Skeletal muscle tissue (tissue), 4 donors: Measurements from ENCODE around the gene SPATA33. TPM values are rescaled to one million over a fixed set of nuclear protein-coding genes. Genes with fewer than 3 reads are reported as not detected.

Experiments used
- H3K27ac ChIP-seq: one replicate; pipeline ENCODE4 v1.7.0; 2013; ENCODE audit warnings: mild to moderate bottlenecking, low read depth, low read length, inconsistent platforms
- H3K27me3 ChIP-seq, 3 donors: one replicate each; pipeline ENCODE4 v1.7.0; 2013; ENCODE audit warnings: low read length in 3 of 3; ENCODE audit not compliant: control insufficient read depth in 3 of 3, insufficient read depth in 3 of 3
- H3K36me3 ChIP-seq, 3 donors: one replicate each; pipeline ENCODE4 v1.7.0; 2013; ENCODE audit warnings: low read length in 3 of 3; ENCODE audit not compliant: control insufficient read depth in 3 of 3, insufficient read depth in 3 of 3
- H3K4me1 ChIP-seq, 3 donors: one replicate each; pipeline ENCODE4 v1.7.0; 2013; ENCODE audit warnings: low read length in 3 of 3, mild to moderate bottlenecking in 3 of 3; ENCODE audit not compliant: control insufficient read depth in 3 of 3, insufficient read depth in 3 of 3
- H3K4me3 ChIP-seq, 3 donors: one replicate each; pipeline ENCODE4 v1.7.0; 2013; ENCODE audit warnings: low read length in 3 of 3
- H3K9ac ChIP-seq, 3 donors: one replicate each; pipeline ENCODE4 v1.7.0; 2013; ENCODE audit warnings: low read length in 3 of 3, mild to moderate bottlenecking in 3 of 3, moderate library complexity in 2 of 3, low read depth in 1 of 3
- H3K9me3 ChIP-seq, 3 donors: one replicate each; pipeline ENCODE4 v1.7.0; 2013; ENCODE audit warnings: low read length in 3 of 3; ENCODE audit not compliant: control insufficient read depth in 3 of 3
- total RNA-seq: library from RNA; depleted of rRNA; stranded (reverse); fragments of >200 nt; gene quantifications from one replicate; pipeline ENCODE4 v1.2.3, GENCODE V29; 2014
- donor health status: Osteomylitis.

The SPATA33 gene
- 2.1 TPM for total RNA-seq

DNA sequence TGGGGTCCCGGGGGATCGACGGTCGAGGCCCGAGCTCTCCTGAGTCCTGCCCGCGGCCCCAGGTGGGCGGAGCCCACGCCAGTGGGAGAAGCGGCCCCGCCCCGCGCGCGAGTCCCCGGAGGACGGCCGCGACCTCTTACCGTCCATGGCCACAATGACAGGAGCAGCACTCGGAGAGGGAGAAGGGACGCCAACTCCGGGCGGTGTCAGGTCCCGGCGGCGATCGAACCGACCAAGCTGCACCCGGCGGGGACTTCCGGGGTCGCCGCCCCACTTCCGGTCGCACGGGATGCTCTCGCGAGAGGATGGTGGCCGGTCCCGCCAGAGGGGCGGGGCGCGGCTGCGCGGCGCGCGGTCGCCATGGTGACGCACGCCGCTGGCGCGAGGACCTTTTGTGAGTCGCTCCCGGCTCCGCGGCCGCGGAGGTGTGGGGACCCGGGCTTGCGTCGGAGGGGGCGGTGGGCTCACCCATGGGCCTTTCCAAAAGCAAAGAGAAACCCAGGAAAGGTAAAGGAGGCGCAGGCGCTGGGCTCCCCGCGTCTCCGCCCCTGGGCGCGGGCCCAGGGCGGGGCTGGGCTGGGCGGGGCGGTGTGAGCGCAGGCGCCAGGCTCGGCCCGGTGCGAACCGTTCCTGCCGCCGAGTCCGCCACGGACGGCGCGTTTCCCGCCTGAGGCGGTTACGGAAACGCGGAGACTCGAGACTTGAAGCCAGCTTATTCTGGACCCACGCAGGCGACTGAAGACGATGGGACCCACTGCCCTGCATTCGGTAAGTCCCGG, at the start of gene SPATA33, which contains the start of gene CHMP1A:
SPATA33 (plus strand) TSS at position 395 of the 779 bp plus-strand sequence; CDS start at position 471, 76 bp downstream.
CHMP1A (minus strand) TSS at position 267 of the 779 bp plus-strand sequence; CDS start at position 147, 120 bp downstream.
- H3K36me3 ChIP-seq: peaks cover 3 to 14% (median 13%) of the 10 kb centered on the region in 3 donors
- H3K9me3 ChIP-seq: no peaks in the 10 kb centered on the region
- no peaks in the 10 kb centered on the region for H3K27me3 ChIP-seq
- peak within 1 kb of the TSS; percentile 73 for H3K27ac ChIP-seq
- H3K9ac ChIP-seq: peak within 1 kb of the TSS; percentile 90
- peak within 1 kb of the TSS; percentile 88 to 95 (median 92) for H3K4me3 ChIP-seq
- peaks cover 15 to 16% (median 15%) of the 10 kb centered on the region in 3 donors for H3K4me1 ChIP-seq

DNA sequence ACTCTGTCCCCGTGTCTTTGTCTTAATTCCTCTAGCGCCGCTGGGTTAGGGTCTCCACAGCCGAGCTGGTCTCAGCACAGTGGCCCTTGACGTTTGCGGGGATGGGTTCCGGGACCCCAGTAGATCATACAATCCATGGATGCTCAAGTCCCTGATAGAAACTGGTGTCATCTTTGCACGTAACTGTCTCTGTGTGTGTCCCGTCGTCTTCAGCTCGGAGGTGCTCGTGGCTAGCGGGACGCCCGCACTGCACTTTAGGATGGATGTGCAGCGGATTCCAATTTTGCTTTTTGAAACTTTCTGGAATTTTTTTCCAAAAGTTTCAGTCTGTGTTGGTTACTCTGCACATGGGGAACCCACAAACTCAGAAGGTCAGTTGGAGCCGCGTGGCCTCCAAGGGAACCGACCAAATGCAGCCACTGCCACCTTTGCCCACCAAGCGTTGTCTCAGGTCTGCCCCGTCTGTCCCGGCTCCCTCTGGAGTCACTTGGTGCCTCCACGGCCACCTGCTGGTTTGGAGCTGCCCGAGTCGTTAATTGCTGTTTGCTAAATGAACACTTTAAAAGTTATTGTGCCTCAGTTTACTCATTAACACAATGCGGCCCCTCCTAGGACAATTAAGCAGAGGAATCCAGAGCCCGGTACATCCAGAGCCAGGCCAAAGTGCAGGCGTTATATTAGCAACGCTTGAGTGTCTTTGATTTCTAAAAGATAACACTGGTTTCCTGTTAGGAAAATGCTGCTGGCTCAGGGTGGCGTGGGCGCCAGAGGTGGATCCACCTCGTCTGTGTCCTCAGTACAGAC, 49.5 kb upstream of the SPATA33 start:
- no peak overlapping the region for H3K27ac ChIP-seq
- H3K9me3 ChIP-seq: no peaks in the 10 kb centered on the region
- peaks cover 0 to under 1% (median 0%) of the 10 kb centered on the region in 3 donors for H3K4me1 ChIP-seq
- H3K27me3 ChIP-seq: peaks cover 15 to 34% (median 32%) of the 10 kb centered on the region in 3 donors
- no peak overlapping the region for H3K4me3 ChIP-seq
- H3K36me3 ChIP-seq: no peaks in the 10 kb centered on the region
- H3K9ac ChIP-seq: no peak overlapping the region

DNA sequence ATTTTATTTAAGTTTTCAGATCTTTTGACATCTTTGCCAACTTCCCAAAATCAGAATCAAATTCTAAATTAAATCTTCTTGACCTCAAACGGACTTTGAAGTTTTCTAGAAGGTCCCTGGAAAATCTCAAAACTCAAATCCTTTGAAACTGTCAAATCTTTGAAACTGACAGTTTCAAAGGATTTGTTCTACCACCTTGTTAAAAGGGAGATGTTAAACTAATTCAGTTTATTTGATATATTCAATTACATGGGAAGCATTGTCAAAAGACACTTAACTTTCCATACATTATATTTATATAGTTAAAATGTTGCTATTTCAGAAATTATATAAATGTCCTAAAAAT, 47.6 kb upstream of the SPATA33 start:
- no peak overlapping the region for H3K9ac ChIP-seq
- no peak overlapping the region for H3K27ac ChIP-seq
- H3K4me3 ChIP-seq: no peak overlapping the region
- no peaks in the 10 kb centered on the region for H3K9me3 ChIP-seq
- peaks cover 22 to 41% (median 38%) of the 10 kb centered on the region in 3 donors for H3K27me3 ChIP-seq
- no peaks in the 10 kb centered on the region for H3K36me3 ChIP-seq
- H3K4me1 ChIP-seq: no peaks in the 10 kb centered on the region

DNA sequence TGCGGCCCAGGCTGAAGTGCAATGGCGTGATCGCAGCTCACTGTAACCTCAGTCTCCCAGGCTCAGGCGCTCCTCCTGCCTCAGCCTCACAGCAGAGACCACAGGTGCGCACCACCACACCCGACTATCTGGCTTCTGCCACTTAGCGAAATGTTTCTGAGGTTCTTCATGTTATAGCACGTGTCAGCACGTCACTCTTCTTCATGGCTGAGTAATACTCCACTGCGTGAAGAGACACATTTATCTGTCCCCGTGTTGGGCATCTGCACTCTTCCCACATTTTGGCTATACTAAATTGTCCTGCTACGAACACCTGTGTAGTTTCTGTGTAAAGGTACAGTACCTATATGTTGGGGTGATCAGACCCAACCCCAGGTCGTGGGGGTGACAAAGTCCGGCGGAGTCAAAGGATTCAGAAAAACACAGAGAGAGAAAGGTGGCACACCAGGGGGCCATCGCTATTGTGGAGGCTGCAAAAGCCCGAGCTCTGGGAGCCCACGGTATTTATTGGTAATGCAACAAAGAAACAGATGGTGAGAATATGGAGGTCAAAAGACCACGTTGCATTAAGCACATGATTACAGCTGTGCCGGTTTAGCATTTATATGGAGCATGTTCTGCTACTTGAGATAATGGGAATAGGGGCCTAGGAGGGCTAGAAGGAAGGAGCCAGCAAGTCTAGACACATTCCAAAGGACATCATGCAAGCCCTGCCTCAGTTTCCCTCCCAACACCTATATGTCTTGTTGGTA, 45.0 kb upstream of the SPATA33 start:
- Histone ChIP-seq H3K9me3 (no peaks in the 10 kb centered on the region), H3K27ac (no peak overlapping the region), H3K36me3 (no peaks in the 10 kb centered on the region), H3K9ac (no peak overlapping the region), H3K4me3 (no peak overlapping the region), H3K27me3 (peaks cover 21 to 45% (median 37%) of the 10 kb centered on the region in 3 donors), H3K4me1 (peaks cover 0 to 6% (median 0%) of the 10 kb centered on the region in 3 donors)

DNA sequence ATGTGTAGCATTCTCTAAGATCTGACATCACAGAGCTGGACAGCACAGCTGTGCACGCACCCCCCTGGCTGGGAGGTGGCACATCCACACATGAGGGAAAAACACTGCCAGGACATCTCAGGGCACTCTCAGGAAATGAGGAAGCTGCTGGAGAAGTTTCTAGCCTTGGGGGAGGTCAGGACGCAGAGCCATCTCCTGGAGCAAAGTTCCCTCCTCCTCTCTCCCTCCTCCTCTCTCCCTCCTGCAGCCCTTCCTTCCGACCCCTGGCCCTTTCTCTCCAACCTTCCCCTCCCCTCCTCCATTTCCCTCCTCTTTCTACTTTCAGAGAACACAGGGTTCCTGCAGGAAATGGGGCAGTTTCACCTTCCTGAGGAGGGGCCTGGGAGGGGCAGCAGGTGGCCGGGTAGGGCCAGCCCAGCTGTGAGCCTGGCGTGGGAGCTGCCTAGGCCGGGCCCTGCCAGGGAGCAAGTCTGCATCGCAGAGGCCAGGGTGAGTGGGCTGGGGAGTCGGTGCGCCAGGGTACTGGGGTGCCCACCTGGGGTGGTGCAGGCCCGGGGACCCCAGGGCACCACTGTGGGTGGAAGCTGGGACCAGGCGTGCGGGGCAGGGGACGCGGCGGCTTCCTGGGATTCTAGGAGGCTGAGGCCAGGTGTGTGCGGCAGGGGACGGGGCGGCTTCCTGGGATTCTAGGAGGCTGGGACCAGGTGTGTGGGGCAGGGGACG, 44.2 kb upstream of the SPATA33 start, which contains the start of gene DPEP1:
DPEP1 (plus strand) TSS at position 412 of the 723 bp plus-strand sequence. CDS start 16,769 bp downstream, outside the sequence.
- Histone ChIP-seq H3K27me3 (peaks cover 21 to 45% (median 35%) of the 10 kb centered on the region in 3 donors), H3K36me3 (no peaks in the 10 kb centered on the region), H3K4me3 (no peak within 1 kb of the TSS), H3K9ac (no peak within 1 kb of the TSS), H3K9me3 (no peaks in the 10 kb centered on the region), H3K4me1 (peaks cover 0 to 6% (median 0%) of the 10 kb centered on the region in 3 donors), H3K27ac (no peak within 1 kb of the TSS)

DNA sequence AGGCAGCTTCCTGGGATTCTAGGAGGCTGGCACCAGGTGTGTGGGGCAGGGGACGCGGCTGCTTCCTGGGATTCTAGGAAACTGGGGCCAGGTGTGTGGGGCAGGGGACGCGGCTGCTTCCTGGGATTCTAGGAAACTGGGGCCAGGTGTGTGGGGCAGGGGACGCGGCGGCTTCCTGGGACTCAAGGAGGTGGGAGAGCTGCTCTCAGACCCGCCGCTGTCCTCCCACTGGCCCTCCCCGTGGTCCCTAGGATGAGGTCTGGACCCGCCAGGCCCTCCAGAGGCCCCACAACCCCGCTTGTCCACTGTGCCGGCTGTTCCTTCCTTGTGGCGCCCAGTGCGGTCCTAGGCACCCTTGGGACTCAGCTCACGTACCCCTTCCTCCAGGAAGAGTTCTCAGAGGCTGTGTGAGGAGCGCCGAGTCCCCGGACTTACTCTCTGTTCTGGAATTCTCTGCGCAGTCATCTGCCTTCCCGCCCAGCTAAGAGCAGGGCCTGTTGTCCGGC, 43.6 kb upstream of the SPATA33 start:
- Histone ChIP-seq H3K4me1 (peaks cover 0 to 6% (median 0%) of the 10 kb centered on the region in 3 donors), H3K36me3 (no peaks in the 10 kb centered on the region), H3K9me3 (no peaks in the 10 kb centered on the region), H3K27ac (no peak overlapping the region), H3K4me3 (no peak overlapping the region), H3K27me3 (peaks cover 21 to 40% (median 32%) of the 10 kb centered on the region in 3 donors), H3K9ac (no peak overlapping the region)

DNA sequence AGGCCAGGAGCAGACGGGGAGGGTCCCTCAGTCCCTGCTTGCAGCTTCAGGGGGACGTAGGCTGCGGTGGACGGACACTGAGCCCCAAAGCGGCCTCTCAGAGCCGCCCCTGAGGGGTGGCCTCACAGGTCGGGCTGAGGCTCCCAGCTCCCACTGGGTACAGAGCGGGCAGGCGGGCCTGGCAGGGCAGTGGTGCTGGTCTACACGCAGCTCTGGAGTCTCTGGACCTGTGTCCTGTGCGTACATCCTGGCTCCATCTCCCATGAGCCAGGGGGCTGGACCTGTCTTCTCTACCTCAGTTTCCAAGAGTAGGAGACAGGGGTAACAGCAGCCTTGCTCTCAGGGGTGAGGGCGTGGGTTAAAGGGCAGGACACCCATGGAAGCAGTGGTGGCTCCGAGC, 42.5 kb upstream of the SPATA33 start:
- H3K9ac ChIP-seq: no peak overlapping the region

DNA sequence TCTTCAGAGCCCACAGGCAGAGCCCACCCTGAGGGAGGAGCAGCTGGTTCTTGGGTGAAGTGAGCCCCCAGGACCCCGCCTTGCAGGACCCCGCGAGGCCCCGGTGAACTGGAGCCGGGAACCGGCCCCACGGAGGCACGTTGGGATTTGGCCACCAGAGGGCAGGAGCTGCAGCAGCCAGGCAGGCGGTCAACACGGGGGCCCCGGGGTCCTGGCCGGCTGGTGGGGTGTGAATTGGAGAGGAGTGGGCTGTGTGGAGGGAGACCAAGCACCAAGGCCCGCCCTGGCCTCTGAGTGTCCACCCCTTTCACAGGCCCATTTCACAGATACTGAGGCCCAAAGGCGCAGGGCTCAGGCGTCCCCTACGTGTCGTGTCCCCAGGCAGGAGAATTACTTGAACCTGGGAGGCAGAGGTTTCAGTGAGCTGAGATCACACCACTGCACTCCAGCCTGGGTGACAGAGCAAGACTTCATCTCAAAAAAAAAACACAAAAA, 42.0 kb upstream of the SPATA33 start:
- no peak overlapping the region for H3K9ac ChIP-seq
- H3K36me3 ChIP-seq: no peaks in the 10 kb centered on the region
- H3K9me3 ChIP-seq: no peaks in the 10 kb centered on the region
- no peak overlapping the region for H3K27ac ChIP-seq
- H3K27me3 ChIP-seq: peaks cover 26 to 50% (median 41%) of the 10 kb centered on the region in 3 donors
- H3K4me1 ChIP-seq: peaks cover 0 to 6% (median 0%) of the 10 kb centered on the region in 3 donors
- H3K4me3 ChIP-seq: no peak overlapping the region

More for the DNA sequence above, 42.5 kb upstream of the SPATA33 start:
- no peak overlapping the region for H3K4me3 ChIP-seq
- H3K27ac ChIP-seq: no peak overlapping the region
- peaks cover 22 to 45% (median 36%) of the 10 kb centered on the region in 3 donors for H3K27me3 ChIP-seq
- H3K36me3 ChIP-seq: no peaks in the 10 kb centered on the region
- no peaks in the 10 kb centered on the region for H3K9me3 ChIP-seq
- peaks cover 0 to 6% (median 0%) of the 10 kb centered on the region in 3 donors for H3K4me1 ChIP-seq

DNA sequence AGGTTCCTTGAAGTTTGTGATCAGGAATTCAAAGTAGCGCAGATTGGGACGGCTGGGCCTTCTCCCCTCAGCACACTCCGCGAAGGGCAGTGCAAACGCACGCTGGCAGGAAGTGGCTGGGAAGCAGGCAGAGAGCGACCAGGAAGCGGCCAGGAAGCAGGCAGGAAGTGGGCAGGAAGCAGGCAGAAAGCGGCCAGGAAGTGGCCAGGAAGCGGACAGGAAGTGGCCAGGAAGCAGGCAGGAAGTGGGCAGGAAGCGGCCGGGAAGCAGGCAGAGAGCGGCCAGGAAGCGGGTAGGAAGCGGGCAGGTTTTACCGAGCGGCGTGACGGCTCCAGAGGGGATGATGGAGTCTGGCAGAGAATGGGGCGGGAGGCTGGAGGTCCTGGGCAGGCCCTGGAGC, 41.0 kb upstream of the SPATA33 start:
- H3K27me3 ChIP-seq: peaks cover 30 to 57% (median 46%) of the 10 kb centered on the region in 3 donors
- H3K9me3 ChIP-seq: no peaks in the 10 kb centered on the region
- no peak overlapping the region for H3K9ac ChIP-seq
- H3K4me3 ChIP-seq: no peak overlapping the region
- H3K27ac ChIP-seq: no peak overlapping the region
- H3K4me1 ChIP-seq: peaks cover 0 to 6% (median 0%) of the 10 kb centered on the region in 3 donors
- H3K36me3 ChIP-seq: no peaks in the 10 kb centered on the region
